GM19238 (cell line): ENCODE results near the gene NIT2.

ENCODE experiments used
- DNase-seq: peaks from one replicate; pipeline ENCODE4 v3.0.0; 2011; ENCODE audit warnings: low spot score; ENCODE audit not compliant: insufficient read length

The NIT2 gene

DNA sequence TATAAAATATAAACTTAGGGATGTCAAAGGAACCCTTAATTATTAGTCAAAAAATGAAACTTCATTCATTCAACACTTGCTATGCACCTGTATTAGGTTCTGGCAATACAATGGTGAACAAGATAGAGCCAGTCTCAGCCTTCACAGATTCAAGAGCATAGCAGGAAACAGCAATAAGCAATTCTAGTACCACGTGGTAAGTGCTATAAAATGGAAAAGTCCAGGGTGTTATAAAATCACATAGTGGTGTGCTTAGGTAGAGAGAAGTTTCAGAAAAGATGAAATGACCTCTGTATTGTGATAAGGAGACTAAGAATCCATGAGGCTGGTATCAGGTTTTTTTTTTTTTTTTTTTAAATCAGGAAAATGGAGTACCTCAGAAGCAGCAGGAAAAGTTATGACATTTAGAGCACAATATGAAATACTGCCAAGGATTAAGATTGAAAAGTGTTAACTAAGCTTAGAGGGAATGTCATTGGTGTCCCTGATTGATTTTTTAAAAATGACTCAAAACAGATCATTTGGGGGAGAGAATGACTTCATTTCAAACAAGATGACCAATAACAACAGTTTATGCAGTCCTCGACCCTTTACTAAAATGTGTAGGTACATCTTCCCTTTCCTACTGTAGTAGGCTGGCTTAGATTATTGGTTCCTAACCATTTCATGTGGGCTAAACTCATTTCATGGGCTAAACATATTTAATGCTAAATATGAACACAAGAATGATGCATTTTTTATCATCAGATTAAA lies 61.3 kb downstream of the NIT2 start:
- no peak for DNase-seq

GRCh38 chr3:100396967-100397366 lies 62.4 kb downstream of the NIT2 start:
- no peak for DNase-seq

- DNase-seq, result no peak
Observed at GRCh38 chr3:100399341-100400071, 64.9 kb downstream of the NIT2 start.

GRCh38 chr3:100400419-100400779 lies 65.8 kb downstream of the NIT2 start:
- no peak for DNase-seq

DNA sequence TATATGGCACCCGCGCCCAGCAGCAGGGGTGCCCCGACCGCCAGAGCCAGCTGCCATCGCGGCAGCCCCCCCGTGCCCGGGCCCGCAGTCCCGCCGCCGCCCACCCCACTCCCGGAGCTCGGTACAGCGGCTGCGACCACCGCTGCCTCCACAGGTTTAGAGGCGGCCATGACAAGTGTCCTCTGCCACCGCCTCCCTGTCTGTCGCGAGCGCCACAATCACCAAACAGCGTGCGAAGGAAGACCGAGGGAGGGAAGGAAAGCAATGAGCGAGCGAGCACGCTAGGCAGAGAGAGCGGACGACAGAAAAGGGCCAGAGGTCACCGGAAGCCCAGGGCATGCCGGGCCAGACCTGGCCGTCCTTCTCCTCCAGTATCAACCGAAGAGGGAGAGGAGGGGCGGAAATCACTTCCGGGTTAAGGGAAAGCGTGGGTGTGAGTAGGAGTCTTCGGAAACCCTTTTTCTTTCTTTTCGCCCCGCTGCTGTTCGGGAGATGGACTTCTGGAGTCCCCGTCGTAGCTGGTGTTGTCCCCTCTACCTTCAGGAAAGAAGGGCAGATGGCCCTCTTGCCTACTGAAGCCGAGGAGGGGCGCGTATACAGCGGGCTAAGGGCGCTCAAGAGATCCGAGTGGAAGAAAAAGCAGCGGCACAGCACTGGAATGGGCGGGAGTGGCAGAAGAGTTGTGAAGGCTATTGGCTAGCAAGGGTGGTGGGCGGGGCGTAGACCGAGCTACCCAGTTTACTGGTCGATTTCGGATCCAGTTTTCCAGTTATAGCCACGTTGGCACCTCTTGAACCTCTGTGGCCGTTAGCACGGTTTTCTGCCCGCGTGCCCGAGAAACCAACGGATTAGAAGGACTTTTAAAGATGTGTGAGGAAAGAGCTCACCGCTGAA lies 66.5 kb downstream of the NIT2 start, which contains the start of the genes LNP1 and TOMM70:
LNP1 (plus strand) TSS at position 760 of the 894 bp plus-strand sequence. CDS start 28,191 bp downstream, outside the sequence.
TOMM70 (minus strand) TSS at position 310 of the 894 bp plus-strand sequence; CDS start at position 170, 140 bp downstream.
- peak; percentile 63 for DNase-seq

- no peak for DNase-seq
Observed at GRCh38 chr3:100401674-100402041, 67.1 kb downstream of the NIT2 start.

GRCh38 chr3:100402256-100402655 lies 67.7 kb downstream of the NIT2 start:
- DNase-seq, result no peak

GRCh38 chr3:100402891-100403290 lies 68.3 kb downstream of the NIT2 start:
- no peak for DNase-seq

DNA sequence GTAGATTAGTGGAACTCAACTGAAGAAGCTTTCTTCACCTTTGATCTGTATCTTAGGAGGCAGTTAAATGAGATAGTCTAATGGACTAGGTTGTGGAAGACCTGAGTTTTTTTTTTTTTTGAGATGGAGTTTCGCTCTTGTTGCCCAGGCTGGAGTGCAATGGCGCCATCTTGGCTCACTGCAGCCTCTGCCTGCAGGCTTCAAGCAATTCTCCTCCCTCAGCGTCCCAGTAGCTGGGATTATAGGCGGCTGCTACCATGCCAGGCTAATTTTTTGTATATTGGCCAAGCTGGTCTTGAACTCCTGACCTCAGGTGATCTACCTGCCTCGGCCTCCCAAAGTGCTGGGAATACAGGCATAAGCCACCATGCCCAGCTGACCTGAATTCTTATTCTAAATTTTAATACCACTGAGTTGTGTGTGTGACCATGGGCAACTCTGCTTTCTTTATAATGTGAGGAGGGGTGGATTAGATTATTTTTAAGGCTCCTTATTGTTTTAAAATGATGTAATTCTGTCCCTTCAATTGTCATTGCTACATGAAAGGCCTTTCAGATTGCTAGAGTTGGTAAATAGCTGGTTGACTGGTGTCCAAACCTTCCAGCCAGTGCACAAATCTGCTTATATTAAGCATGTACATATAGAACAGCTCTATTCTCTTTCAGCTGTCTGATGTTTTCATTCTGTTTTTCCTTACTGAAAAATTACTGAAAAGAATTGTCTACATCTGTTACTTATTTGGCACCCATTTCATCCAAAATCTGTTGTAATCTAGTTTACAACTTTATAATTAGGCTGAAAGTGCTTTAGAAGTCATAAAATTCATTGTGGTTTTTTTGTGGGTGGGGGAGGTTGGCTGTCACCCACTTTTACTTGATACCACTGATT lies 69.0 kb downstream of the NIT2 start:
- DNase-seq, result no peak

DNA sequence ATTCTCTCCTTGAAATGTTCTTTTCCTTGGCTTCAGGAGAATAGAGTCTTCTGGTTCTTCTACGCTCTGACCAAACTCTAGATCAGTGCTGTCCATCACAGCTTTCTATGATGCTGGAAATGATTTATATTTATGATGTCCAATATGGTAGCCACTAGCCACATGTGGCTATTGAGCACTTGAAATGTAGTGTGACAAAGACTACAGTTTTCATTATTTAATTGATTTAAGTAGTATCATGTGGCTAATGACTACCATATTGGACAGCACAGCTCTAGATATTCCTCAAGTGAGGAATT lies 69.6 kb downstream of the NIT2 start:
- no peak for DNase-seq

DNA sequence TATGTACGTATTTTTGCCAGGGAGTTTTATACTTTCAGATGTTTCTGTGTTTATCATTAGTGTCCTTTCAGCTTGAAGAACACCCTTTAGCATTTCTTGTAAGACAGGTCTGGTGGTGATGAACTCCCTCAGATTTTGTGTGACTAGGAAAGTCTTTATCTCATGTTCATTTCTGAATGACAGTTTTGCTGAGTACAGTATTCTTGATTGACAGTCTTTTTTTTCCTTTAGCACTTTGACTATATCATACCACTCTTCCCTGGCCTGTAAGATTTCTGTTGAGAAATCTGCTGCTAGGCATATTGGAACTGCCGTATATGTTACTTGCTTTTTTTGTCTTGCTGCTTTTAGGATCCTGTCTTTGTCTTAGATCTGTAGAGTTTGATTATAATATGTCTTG lies 72.6 kb downstream of the NIT2 start:
- no peak for DNase-seq

- DNase-seq, result no peak
Observed at GRCh38 chr3:100407977-100408532, 73.5 kb downstream of the NIT2 start.
